Liver (tissue), 3 donors: ENCODE data around the gene SON.

Experiments used
- TF ChIP-seq, protein P1 (sequence below): IDR thresholded peaks from 2 replicates; pipeline ENCODE4 v1.6.1; 2016; ENCODE audit warnings: antibody characterized with exemption
- TF ChIP-seq, protein P2 (sequence below): fragments of 150-350 bp; IDR thresholded peaks from 2 replicates; pipeline ENCODE4 v1.5.1; 2017; ENCODE audit warnings: improper control_type of control experiment, low read depth, low read length; ENCODE audit not compliant: missing input control
- donor health status: healthy.
- donor health status: healthy.

DNA sequence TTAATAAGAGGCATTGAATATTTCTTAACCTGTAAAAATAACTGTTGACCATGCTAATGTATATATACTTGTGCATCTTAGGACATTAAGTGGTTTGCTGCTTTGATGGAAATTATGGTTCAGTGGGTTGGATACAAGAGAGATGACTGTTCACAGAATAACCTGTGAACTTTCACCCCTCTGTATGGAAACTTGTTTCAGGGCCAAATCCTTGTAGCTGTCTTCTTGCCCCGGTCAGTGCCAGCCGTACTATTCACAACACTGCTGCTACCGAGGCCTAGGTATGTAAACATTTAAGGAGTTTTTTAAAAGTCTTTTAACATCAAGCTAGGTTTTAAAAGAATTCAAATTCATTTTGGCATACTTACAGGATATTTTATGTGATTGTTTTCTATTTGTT, 29.5 kb downstream of the SON start:
- TF ChIP-seq, protein P1, sequence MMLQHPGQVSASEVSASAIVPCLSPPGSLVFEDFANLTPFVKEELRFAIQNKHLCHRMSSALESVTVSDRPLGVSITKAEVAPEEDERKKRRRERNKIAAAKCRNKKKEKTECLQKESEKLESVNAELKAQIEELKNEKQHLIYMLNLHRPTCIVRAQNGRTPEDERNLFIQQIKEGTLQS = peak; percentile 50
- TF ChIP-seq, protein P2, sequence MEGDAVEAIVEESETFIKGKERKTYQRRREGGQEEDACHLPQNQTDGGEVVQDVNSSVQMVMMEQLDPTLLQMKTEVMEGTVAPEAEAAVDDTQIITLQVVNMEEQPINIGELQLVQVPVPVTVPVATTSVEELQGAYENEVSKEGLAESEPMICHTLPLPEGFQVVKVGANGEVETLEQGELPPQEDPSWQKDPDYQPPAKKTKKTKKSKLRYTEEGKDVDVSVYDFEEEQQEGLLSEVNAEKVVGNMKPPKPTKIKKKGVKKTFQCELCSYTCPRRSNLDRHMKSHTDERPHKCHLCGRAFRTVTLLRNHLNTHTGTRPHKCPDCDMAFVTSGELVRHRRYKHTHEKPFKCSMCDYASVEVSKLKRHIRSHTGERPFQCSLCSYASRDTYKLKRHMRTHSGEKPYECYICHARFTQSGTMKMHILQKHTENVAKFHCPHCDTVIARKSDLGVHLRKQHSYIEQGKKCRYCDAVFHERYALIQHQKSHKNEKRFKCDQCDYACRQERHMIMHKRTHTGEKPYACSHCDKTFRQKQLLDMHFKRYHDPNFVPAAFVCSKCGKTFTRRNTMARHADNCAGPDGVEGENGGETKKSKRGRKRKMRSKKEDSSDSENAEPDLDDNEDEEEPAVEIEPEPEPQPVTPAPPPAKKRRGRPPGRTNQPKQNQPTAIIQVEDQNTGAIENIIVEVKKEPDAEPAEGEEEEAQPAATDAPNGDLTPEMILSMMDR = no peak
